Measurements from ENCODE around the gene TNFRSF21.

DNA sequence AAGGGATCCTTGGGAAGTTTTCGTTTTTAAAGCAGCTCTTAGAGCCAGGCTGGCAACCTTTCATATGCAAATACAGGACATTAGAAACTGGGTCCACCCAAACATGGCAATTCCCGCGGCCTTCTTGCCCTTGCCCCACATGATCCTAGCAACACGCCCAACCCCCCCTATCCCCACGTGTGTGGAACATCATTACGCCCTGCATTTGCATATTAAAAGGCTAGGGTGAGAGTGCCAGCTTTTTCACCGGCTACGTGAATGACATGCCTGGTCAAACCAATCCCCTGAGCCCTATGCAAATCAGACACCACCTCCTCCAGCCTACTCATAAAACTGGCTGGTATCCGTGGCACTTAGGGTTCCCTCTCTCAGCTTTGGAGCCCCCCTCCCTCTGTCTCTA is 88.1 kb downstream of the TNFRSF21 start:
- no peak for TF ChIP-seq POLR2A (IDR thresholded peaks at IDR 0.05)
- TF ChIP-seq, protein P1, sequence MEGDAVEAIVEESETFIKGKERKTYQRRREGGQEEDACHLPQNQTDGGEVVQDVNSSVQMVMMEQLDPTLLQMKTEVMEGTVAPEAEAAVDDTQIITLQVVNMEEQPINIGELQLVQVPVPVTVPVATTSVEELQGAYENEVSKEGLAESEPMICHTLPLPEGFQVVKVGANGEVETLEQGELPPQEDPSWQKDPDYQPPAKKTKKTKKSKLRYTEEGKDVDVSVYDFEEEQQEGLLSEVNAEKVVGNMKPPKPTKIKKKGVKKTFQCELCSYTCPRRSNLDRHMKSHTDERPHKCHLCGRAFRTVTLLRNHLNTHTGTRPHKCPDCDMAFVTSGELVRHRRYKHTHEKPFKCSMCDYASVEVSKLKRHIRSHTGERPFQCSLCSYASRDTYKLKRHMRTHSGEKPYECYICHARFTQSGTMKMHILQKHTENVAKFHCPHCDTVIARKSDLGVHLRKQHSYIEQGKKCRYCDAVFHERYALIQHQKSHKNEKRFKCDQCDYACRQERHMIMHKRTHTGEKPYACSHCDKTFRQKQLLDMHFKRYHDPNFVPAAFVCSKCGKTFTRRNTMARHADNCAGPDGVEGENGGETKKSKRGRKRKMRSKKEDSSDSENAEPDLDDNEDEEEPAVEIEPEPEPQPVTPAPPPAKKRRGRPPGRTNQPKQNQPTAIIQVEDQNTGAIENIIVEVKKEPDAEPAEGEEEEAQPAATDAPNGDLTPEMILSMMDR (IDR thresholded peaks at IDR 0.05) = no peak

All from heart left ventricle (tissue), 13 donors.